Chondrocyte (in vitro differentiated cells): ENCODE data around the gene TARBP2. TPM values are rescaled to one million over a fixed set of nuclear protein-coding genes. Genes with fewer than 3 reads are reported as not detected.

Source experiments
- DNase-seq: peaks from one replicate; pipeline ENCODE4 v3.0.0; 2021; ENCODE audit warnings: mixed read lengths, low spot score
- H3K27ac Mint-ChIP-seq: one replicate; pipeline ENCODE4 v1.8.0; 2021; ENCODE audit warnings: mild to moderate bottlenecking, moderate library complexity, mixed read lengths; ENCODE audit not compliant: unreplicated experiment
- H3K27me3 Mint-ChIP-seq: 2 replicates; pipeline ENCODE4 v1.8.0; 2021; ENCODE audit warnings: low read depth, mixed read lengths
- H3K36me3 Mint-ChIP-seq: 2 replicates; pipeline ENCODE4 v1.8.0; 2021; ENCODE audit warnings: low read depth, mixed read lengths
- H3K4me1 Mint-ChIP-seq: 2 replicates; pipeline ENCODE4 v1.8.0; 2021; ENCODE audit warnings: low read depth, mild to moderate bottlenecking, mixed read lengths
- H3K4me3 Mint-ChIP-seq: one replicate; pipeline ENCODE4 v1.8.0; 2021; ENCODE audit warnings: mild to moderate bottlenecking, moderate library complexity, mixed read lengths; ENCODE audit not compliant: unreplicated experiment
- H3K9me3 Mint-ChIP-seq: 2 replicates; pipeline ENCODE4 v1.8.0; 2021; ENCODE audit warnings: low read depth, mixed read lengths
- CTCF ChIP-seq: fragments of 200-600 bp; sonication (generic); IDR thresholded peaks from 2 replicates; pipeline ENCODE4 v1.5.0; 2021; ENCODE audit warnings: antibody characterized with exemption, mild to moderate bottlenecking, moderate library complexity
- total RNA-seq: library from RNA; stranded (reverse); gene quantifications from 3 replicates; pipeline ENCODE4 v1.2.1, GENCODE V29; 2021

Gene TARBP2
- total RNA-seq, 1 donor from 2014 or later = 23.5 TPM

DNA sequence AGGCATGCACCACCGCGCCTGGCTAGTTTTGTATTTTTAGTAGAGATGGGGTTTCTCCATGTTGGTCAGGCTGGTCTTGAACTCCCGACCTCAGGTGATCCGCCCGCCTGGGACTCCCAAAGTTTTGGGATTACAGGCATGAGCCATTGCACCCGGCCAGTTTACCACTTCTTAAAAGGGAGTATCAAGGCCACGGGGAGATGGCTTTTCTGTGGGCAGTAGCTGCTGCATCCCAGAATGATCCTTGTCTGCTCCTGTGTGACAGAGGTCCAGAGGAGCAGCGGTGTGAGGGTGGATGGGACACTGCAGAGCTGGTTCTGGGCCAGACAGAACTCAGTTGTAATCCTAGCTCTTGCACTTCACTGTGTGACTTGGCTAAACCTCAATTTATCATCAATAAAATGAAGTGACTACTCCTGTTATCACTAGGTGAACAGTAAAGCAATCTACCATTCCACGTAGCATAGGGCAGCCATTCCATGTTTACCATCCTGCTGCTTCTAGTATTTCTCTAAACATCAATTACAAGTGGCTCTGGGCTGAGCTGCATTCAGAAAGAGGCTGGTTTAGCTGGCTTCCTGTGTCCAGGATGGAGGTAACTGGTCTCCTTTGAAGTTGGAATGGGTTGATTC is 9.2 kb downstream of the TARBP2 start:
- Mint-ChIP-seq H3K27me3 (no peaks in the 10 kb centered on the region), H3K4me1 (peaks cover 31% of the 10 kb centered on the region), H3K9me3 (no peaks in the 10 kb centered on the region), H3K4me3 (no peak overlapping the region), H3K36me3 (peaks cover 14% of the 10 kb centered on the region), H3K27ac (peak overlapping the region; percentile 17)
- TF ChIP-seq CTCF = no peak
- no peak for DNase-seq

GRCh38 chr12:53513712-53514410 is 12.8 kb downstream of the TARBP2 start:
- no peaks in the 10 kb centered on the region for H3K9me3 Mint-ChIP-seq
- H3K36me3 Mint-ChIP-seq = peaks cover 25% of the 10 kb centered on the region
- no peaks in the 10 kb centered on the region for H3K27me3 Mint-ChIP-seq
- peaks cover 7% of the 10 kb centered on the region for H3K4me1 Mint-ChIP-seq
- no peak for TF ChIP-seq CTCF
- DNase-seq = no peak
- H3K4me3 Mint-ChIP-seq = no peak overlapping the region
- no peak overlapping the region for H3K27ac Mint-ChIP-seq

DNA sequence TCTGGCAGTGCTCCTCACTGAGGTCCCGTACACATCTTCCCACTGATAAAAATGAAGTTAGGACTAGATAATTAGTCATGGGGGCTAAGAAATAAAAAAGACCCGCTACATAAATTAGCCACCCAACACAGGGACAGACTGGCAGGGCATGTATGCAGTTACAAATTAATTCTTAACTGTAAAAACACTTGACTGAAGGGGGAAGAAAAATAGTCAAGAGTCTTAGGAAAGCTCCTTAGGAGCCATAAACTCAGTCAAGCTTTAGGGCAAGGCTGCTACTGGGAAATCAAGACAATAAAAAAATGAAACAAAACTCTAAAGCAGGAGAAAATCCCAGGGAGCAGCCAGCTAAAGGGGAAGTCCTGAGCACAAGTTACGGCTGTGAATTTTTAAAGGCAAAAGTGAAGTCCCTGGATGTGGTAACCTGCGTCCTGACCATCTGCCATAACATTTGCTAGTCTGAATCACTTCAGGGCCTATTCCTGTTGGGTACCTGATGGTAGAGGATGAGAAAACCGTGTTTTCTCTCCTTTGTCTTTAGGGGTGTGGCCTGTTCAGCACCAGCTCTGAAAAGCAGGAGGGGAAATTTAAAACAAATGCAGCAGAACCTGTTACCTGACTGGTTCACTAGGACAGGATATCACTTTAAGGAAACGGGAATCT is 13.7 kb downstream of the TARBP2 start:
- DNase-seq = no peak
- Mint-ChIP-seq H3K4me1 (peaks cover 7% of the 10 kb centered on the region), H3K27ac (no peak overlapping the region), H3K36me3 (peaks cover 25% of the 10 kb centered on the region), H3K27me3 (no peaks in the 10 kb centered on the region), H3K4me3 (no peak overlapping the region), H3K9me3 (no peaks in the 10 kb centered on the region)
- no peak for TF ChIP-seq CTCF

DNA sequence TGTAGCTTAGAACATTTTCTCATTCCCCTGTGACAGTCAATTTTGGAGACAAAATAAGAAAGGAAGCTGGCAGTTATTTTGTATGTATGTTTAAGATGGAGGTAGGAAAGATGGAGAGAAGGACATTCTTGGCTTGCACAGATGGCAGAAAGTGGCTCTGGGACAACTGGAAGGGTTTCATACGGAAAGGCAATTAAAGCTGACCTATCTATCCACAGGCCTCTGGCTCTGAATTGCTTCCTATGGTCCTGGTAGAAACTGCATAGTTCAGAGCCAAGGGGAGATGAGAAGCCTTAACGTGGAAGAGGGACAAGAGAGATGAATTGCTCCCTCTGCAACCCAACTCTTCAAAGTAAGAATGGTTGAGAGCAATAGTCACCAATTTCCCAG is 14.2 kb downstream of the TARBP2 start:
- no peaks in the 10 kb centered on the region for H3K9me3 Mint-ChIP-seq
- no peak for DNase-seq
- peaks cover 27% of the 10 kb centered on the region for H3K36me3 Mint-ChIP-seq
- no peaks in the 10 kb centered on the region for H3K27me3 Mint-ChIP-seq
- H3K4me1 Mint-ChIP-seq = peaks cover 7% of the 10 kb centered on the region
- H3K4me3 Mint-ChIP-seq = no peak overlapping the region
- H3K27ac Mint-ChIP-seq = no peak overlapping the region
- no peak for TF ChIP-seq CTCF

DNA sequence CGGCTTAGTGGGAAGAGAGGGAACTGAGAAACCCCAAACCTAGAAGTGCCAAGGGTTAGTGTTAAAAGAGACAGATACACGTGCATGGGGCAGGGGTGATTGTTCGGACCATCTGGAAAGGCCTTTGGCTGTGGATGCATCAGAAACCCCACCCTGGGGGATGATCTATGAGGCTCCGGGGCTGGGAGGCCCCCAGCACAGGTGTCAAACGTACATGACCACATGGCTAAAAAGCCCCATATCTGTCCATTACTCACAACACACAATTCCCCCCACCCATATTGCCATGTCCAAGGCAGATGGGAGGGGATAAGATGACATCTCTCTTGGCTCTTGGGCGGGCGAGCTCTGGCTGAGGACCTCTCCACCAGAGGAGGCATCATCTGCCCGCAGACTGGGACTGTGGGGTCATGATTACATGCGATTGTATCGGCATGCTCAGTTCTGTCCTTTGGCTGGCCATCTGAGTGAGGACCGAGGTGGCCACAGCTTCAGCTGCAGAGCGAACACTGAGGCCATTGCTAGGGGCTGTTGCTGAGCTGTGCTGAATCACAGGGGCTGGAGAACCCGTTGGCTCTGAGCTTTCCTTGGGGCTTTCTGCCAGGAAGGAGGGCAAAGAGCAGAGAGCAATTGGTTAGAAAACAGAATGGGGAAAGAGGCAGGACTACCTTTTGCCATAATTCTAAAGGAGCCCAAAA is 15.8 kb downstream of the TARBP2 start:
- TF ChIP-seq CTCF = no peak
- H3K36me3 Mint-ChIP-seq = peaks cover 34% of the 10 kb centered on the region
- no peak overlapping the region for H3K4me3 Mint-ChIP-seq
- no peak for DNase-seq
- no peaks in the 10 kb centered on the region for H3K27me3 Mint-ChIP-seq
- H3K27ac Mint-ChIP-seq = no peak overlapping the region
- peaks cover 7% of the 10 kb centered on the region for H3K4me1 Mint-ChIP-seq
- no peaks in the 10 kb centered on the region for H3K9me3 Mint-ChIP-seq
